Measurements from ENCODE around the gene GABRB1.
"Not testable (repeated sequence)": the region's sequence is repeated elsewhere in the genome, so short reads cannot be mapped to it uniquely, and the experiment has no call there.

The GABRB1 gene

DNA sequence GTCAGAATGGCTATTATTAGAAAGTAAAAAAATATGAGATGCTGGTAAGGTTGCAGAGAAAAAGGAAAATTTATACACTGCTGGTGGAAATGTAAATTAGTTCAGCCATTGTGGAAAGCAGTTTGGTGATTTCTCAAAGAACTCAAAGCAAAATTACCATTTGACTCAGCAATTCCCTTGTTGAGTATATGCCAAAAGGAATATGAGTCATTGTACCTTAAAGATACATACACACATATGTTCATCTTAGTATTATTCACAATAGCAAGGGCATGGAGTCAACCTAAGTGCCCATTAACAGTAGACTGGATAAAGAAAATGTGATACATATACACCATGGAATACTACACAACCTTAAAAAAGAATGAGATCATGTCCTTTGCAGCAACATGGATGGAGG lies 284.0 kb downstream of the GABRB1 start:
- DNase-seq, result no peak

DNA sequence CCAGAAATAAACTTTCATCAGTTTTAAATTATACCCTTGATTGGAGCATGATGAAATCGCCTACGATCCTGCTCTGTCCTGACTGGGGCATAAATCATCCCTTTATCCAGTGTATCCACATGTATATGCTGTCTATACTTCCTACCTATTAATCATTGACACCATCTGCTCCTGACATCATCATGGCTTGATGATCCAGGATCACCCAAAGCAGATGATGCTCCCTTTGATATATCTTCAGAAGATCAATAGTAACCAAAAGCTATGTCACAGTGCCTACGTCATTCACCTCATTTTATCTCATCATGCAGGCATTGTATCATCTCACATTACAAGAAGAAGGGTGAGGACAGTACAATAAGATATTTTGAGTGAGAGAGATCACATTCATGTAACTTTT lies 294.7 kb downstream of the GABRB1 start:
- DNase-seq, result no peak

DNA sequence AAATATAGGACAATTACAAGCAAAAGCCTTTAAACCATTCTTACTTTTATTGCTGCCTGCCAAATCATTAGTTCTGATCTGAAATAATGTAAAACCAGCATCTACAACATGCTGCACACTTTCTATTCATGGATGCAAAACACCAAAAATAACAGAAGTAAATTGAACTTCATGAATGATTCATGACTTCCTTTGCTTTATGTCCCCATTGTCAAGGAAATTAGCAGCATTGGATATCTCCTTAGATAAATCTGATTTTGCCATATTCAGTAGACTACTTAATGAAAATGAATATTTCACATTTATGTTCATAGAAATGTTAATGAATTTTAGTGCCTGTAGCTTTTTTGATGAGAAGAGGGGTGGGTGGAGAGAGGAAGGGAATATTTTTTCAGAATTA lies 299.5 kb downstream of the GABRB1 start:
- DNase-seq, result no peak

DNA sequence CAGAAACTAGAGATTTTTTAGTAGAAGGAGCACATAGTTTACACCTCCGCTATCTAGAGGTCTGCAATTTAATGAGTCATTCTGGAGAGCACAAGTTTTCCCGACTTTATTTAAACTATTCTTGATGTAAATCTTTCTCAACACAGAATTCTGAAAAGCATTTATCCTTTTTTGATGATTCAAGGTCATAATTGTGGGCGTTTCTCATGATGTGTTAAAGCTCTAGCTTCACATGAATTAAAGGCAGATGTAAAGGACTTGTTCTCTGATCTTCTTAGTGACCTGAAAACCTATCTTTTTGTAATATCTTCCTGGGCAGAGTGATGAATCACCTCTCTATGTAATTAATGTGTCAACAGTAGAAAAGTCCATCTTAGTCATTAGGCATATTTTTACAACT lies 303.3 kb downstream of the GABRB1 start:
- no peak for DNase-seq

DNA sequence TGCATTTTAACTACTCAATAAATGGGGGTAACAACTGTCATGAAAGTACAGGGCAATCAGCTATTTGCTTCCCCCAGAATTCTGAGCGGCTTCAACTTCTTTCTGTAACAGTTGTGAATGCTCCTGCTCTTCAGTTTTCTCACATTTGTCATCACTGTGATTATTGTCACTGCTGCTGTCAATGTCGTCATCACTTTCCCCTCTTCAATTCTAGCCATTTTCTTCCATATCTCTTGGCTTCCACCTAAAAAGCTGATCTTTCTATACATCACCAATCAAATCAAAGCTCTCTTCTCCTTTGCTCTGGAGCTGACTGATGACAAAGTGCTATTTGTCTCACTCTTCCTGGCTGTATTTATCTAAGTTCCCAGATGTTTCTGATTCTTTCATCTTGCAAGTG lies 306.5 kb downstream of the GABRB1 start:
- no peak for DNase-seq

DNA sequence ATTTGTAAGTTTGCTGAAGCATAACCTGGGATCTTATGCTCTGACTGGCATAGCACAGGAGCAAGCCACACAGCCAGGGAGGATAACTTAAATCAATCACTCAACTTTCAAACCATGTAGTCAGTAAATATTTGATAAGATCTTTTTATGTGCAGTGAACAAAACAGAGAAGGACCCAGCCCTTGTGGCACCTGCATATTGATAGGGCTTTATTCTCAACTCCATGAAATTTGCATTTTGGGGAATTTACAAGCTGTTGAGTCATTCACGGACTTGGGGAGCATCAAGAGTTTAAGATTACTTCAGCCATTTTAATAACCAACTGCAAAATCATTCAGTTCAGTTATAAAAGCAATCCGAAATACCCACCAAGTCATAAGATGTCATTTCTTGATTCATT lies 309.5 kb downstream of the GABRB1 start:
- no peak for DNase-seq

DNA sequence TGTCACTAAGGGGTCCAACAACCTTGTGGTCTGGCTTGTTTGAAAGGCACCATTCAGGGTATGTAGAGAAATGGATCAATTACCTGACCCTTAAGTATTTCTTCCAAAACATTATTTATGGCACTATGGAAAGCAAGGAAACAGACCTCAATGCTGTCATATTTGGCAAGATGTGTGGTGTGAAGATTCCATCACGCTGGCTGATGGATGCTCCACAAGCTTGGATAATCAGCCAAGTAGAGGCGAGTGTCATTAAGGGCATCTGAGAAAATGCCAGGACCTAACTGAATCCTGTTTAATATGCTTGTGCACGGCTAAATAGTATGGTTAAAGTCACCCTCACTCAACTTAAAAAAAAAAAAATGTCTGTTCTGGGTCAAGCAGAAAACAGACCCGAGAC lies 311.4 kb downstream of the GABRB1 start:
- no peak for DNase-seq

DNA sequence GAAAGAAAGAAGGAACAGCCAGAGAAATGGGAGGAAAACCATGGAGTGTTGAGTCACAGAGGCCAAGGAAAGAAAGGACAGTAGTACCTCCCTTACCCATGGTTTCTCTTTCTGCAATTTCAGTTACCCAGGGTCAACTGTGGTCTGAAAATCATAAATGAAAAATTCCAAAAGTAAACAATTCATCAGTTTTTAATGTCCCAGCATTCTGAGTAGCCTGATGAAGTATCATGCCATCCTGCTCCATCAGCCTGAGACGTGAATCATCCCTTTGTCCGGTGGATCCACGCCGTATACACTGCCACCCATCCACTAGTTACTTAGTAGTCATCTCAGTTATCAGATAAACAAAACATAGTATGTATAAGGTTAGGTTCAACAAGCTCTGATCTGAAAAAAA lies 318.0 kb downstream of the GABRB1 start:
- no peak for DNase-seq

DNA sequence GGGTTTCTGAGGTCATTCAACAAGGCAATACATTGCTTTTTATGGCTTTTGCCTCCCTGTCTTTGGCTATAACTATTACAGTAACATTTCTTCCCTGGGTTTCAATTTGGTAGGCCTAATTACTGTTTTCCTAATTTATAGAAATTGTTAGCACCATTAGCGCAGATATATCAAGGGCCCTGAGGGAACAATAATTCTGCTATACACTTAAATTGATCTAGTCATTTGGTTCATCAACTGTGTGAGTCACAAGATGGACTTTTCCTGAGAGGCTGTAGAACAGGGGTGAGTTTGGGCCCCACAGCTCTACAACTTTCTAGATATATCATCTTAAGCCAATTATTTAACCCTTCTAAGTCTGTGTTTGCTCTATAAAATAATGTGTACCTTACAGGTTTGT lies 324.2 kb downstream of the GABRB1 start:
- DNase-seq, result no peak

DNA sequence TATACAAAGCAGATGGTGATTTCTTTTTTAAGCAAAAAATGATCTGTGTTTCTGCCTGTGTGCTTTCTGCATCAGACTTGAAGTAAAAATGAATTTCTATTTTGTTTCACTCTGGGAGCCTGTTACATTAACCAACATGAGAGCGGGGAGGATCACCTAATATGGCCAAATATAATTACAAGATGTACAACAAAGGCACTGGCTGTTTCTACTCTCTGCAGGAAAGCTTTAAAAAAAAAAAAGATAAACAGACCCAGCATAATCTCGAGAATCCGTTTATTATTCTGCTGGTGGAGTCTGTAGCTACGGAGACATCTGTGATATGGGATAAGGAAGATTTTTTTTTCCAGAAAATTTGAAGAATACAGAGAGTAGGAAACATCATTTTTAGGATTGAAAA lies 328.5 kb downstream of the GABRB1 start:
- DNase-seq, result no peak

DNA sequence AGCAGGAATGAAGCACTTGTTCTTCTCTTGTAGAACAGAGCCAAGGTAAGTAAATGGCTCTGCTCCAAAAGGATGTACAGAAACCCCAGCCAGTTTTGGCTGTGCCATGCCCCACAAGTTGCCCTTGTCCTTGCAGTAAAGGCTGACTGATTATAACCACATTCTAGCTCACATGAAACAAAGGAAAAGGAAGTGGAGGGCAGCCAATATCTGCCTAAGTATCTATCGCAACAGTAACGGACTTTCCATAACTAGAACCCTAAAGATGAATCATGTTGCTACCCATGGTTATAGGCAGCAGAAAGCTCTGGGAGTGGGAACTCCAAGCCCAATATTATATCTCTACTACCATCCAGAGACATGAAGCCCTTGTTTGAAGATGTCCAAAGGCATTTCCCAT lies 336.4 kb downstream of the GABRB1 start:
- DNase-seq, result no peak

DNA sequence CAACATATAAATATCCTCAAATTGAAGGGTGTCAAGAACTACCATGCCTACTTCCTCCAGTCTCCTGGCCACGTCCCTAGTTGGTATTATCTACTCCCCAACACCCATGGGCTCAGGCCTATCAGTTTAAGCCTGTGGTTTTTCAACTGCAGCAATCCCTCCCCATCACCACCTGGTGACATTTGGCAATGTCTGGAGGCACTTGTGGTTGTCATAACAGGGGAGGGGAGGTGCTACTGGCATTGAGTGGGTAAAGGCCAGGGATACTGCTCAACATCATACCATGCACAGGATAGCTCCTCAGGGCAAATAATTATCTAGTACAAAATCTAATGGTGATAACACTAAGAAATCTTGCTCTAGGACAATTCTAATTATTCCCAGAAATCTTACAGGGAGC lies 336.8 kb downstream of the GABRB1 start:
- DNase-seq, result no peak

DNA sequence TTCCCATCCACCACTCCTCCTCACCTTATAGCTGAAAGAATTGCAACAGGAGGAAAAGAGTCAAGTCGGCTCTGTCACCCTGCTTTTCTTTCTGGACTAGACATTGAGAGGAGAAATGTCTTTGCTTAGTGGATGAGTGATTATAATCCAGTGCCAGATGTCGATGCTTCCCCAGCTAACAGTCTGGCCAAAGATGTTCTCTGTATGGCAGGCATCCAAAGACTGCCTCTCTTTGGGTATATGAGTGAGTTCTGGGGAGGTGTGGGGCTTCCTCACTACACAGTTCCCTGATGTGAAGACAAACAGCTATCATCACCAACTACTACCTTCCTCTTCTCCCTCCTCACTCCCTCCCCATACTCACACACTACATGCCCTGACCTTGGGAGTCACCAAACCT lies 341.2 kb downstream of the GABRB1 start:
- no peak for DNase-seq

DNA sequence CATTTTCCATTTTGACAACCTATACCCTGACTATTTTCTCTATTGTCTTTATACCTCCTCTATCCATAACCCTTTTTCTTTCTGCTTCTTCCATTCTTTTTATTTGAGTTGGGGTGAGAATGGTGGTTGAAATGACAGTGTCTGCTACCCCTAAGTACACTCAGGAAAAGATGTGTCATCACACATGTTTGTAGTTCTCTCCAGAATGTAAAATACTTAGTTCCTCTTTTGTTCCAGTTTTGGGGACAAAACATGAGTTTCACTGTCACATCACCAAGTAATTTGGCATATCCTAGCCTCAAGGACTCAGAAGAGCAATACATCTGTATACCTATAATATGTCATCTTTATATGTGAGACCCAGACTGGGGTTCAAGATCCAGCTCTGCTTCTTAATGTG lies 341.8 kb downstream of the GABRB1 start:
- DNase-seq, result no peak

DNA sequence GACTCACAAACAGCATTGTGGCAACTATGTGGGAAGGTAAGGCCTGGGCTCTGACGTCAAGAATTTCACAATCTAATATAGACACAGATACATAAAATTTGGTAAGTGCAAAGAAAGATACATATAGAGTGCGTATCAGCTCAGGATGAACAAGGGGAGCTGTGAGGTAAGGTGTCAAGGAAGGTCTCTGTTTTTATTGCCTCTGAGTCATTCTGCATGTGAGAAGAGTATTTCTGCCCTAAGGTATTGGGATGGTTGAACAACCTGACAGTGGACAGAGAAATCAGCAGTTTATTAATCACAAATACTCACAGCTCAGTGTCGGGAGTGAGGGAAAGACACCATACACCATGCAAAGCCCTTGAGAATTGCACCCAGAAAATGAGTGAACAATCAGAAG lies 342.3 kb downstream of the GABRB1 start:
- no peak for DNase-seq

DNA sequence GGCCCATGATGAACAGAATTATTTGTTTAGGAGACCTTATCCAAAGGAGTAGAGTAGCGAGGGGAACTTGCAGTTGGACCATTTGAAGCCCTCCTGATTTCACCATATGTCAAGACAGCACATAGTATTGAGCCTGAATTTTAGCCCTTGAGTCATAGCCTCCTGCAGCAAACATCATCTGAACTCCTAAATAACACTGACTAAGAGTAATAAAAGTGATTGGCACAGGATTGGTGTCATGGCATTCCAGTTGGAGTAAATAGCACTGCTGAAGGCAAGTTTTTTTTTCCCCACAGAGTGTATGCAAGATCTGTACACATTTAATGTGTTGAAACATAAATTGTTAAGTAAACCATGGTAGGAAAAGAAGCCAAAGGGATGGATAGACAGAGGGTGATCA lies 343.1 kb downstream of the GABRB1 start:
- DNase-seq, result no peak

DNA sequence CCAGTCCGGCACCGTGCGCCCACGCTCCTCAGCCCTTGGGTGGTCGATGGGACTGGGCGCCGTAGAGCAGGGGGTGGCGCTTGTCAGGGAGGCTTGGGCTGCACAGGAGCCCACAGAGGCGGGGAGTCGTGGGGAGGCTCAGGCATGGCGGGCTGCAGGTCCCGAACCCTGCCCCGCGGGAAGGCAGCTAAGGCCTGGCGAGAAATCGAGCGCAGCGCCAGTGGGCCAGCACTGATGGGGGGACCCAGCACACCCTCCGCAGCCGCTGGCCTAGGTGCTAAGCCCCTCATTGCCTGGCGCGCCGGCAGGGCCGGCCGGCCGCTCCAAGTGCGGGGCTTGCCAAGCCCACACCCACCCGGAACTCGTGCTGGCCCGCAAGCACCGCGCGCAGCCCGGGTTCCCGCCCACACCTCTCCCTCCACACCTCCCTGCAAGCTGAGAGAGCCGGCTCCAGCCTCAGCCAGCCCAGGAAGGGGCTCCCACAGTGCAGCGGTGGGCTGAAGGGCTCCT lies 346.7 kb downstream of the GABRB1 start:
- DNase-seq, result not testable (repeated sequence)

DNA sequence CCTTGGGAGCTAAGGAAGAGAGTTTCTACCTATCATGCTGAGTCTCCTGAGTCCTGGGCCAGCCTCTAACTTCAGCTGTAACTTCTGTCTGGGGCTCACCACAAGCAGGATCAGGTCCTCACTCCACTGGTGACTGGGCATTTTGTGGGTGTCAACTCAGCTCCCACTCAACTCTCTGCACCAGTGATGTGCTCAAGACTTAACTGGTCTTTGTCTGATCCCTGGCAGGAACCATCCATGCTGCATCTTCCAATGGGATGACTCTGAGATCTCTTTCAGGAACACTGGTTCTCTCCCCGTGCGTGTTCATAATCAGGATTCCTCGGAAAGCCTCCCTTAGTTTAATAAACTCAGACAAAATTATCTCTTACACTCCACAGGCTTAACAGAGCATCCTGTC lies 349.8 kb downstream of the GABRB1 start:
- no peak for DNase-seq

DNA sequence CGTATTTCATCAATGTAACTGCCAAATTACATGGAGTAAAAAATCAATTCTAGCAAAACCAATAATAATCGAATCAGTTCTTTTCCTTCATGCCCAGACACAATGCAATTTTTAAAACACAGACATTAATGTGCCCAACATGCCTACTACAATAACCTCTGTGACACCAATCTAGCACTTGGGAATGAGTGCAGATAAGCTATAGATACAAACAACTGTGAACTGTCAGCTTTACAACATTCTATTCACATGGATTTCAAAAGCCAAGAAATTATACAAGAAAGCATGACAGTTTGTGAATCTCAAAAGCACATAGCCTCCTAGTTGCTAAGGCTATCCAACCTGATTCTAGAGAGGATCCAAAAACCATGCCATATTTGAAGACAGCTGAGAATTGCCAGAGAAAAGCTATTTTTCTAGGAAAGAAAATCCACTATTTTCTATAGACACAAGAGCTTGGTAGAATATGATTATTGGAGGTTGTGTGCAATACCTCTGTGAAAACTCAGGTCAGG lies 351.5 kb downstream of the GABRB1 start:
- no peak for DNase-seq

DNA sequence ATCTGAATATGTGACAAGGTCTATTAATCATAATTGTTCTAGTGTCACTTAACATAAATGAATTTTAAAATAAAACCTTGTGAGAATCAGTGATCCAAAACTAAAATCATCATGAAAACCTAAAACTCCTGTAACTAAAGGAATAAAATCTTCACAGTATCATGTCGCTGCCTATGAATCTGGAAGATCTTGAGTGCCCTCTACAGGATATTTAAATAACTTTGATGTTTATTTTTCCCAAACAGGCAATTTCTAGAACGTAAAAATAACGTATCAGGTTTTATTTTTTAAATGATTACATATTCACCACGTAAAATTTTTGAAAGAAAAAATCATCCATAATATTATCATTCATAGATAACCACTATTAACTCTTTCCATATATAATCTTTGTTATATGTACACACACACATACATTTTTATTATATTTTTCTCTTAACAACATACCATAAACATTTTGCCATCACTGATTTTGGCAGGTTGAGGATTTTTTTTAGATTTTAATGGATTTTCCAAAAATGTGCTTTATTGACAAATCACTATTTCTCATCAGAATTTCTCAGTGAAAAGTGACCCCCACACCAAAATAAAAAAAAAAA lies 352.6 kb downstream of the GABRB1 start:
- no peak for DNase-seq

DNA sequence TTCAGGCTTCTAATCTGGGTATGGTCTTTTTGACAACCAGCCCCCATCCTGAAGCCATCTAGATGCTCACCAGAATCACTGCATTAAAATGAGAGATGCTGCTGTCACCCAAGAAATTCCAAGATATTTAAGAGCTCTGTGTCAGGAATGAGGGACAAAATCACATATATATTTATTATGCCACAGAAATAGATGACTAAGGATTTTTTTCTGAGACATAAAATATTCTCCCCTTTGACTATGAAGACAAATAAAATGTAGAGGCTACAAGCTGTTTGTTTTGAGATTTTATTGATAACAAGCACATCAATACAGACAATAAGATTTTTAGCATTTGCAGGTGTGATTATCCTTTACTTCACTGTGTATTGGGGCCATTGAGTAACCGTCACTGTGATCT lies 354.8 kb downstream of the GABRB1 start:
- DNase-seq, result no peak

DNA sequence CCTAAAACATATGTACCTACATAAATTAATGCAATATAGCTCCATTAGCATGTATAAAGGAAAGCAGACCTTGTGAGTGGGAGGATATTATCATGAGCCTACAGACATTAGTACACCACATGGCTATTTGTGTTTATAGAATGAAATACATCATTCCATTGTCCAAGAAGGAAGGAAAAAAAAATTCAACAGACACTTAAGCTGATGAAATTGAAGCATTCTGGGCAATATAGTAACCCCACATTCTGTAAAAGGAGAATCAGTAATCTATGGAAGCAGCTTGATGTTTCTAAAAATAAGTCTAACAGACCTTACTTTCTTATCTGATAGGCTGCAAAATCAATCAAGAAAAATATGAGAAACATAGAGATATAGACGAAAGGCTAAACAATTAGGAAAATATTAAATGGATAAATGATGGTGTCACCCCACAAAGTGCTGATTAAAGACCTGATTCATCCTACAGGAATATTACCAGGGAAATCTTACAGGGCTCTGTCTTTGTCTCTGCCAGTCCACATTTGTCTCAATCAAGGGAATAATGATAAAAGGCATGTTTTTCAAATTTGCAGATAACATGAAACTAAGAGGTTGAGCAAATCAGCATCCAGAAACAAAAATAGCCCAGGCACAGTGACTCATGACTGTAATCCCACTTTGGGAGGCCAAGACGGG lies 355.3 kb downstream of the GABRB1 start:
- DNase-seq, result no peak

DNA sequence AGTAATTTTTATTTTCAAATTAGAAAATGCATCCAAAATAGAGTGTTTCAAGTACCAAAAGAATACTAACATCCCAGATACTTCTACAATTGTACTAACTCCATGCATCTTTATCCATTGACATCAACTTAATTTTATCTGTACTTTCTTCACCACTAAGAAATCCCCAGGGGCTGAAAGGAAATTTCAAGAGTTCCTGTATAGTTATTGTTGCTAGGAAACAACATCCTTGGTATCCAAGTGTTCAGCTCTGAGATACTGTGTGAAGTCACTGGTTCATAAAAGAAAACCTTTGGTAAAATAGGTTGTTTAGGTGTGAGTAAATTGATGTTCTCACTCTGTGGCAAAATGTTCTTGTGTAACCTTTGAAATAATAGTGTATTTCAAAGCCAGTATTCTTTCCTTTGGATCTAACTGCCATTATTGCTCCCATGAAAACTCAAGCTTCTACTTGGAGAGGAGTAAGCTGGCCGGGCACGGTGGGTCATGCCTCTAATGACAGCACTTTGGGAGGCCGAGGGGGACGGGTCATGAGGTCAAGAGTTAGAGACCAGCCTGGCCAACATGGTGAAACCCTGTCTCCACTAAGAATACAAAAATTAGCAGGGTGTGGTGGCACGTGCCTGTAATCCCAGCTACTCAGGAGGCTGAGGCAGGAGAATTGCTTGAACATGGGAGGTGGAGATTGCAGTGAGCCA lies 359.2 kb downstream of the GABRB1 start:
- DNase-seq, result no peak

DNA sequence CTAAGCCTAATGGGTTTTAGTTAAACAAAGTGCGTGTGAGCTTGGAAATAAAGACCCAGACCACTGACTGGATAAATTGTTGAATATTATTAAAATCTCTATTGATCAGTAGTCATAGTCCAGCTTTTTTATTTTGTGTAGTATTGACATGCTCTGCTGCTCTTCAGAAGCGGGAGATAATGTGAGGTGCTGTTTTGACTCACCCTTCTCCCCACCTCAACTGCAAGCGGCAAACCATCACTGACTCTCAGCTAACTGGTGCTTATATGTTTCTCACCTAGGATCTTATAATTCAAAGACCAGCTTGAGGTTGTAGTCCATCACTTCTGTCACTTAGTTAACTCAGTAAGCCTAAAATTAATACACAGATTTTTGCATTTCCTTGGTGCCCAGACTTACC lies 359.9 kb downstream of the GABRB1 start:
- DNase-seq, result no peak

Measured in activated CD4-positive, alpha-beta T cell treated with anti-CD3 and anti-CD28 coated beads, Interleukin-2, amount 50 U/mL, for 48 hours (primary cell).